HG03575 (cell line): ENCODE measurements around the gene PDIA3.
"Not testable (repeated sequence)": the region's sequence is repeated elsewhere in the genome, so short reads cannot be mapped to it uniquely, and the experiment has no call there.

Experiments
- ATAC-seq: cut with Tn5 transposase; IDR thresholded peaks from one replicate; pipeline ENCODE4 v1.9.1; 2021; ENCODE audit not compliant: unreplicated experiment, insufficient number of reproducible peaks, low FRiP score; ENCODE audit errors: extremely low read depth

PDIA3 gene

GRCh38 chr15:43746245-43746902 lies at the start of gene PDIA3:
Gene PDIA3, plus strand, starts transcription at chr15:43746438. Its CDS starts 102 bp downstream, at chr15:43746540.
- not testable (repeated sequence) for ATAC-seq

- ATAC-seq = no peak
Observed at GRCh38 chr15:43702174-43702573, 44.1 kb upstream of the PDIA3 start.

DNA sequence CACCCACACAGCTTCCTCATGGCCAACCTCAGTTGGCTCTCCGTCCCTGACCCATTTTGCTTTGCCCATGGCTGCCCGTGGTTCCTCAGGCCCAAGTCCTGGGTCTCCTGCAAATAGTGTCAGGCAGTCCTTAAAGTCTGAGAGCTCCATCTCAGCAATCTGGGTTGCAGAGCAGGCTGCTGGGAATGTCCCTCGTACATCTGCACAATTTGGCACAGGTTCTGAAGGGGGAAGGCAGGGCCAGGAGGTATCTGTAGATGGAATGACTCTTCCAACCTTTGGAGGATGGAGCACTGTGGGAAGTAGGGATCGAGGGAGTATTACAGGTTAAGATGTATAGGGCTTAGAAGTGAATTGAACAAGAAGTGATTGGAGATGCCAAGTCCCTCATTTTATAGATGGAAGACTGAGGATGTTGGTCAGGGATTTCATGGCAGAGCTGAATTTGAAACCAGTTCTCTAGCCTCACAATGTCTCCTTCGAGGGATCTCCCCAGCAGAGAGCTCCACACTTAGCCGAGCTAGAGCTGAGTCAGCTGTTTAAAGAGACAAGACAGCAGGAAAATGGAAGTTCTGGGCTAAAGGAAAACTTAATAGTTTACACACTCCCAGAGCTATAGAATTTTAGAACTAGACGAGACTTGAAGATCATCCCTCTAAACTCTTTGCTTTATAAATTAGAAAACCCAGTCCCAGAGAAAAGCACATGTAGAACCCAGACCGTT lies 43.4 kb upstream of the PDIA3 start:
- no peak for ATAC-seq

DNA sequence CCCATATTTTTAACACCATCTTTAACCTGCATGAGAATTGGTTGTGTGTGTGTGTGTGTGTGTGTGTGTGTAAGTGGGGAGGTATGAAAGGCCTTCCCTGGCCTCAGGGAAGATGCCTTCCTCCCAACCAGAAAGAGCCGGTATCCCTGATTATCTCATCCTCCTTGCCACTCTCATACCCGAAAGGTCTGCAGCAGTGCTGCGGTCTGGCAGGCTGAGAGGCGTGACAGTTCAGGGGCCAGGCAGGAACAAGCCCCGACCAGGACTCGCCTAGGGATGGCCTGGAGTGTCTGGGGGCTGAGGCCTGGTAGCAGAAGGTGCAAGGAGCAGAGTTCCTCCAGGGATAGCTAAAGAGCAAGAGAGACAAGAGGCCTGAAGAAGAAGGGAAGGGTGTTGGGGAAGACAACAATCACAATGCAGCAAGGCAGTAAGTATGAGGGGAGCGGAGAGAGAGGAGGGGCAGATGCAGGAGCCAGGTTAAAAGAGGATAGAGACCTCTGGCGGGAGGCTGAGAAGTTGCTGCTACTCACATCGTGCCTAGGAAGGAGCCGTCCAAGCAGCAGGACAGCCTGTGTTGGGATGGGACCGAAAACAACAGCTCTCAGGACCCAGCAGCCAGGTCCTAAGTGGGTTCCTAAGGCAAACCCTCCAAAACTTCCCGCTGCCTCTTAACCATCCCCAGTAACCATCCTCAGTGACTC lies 35.7 kb upstream of the PDIA3 start:
- ATAC-seq = not testable (repeated sequence)

- ATAC-seq = no peak
Observed at GRCh38 chr15:43723151-43723550, 23.1 kb upstream of the PDIA3 start.

DNA sequence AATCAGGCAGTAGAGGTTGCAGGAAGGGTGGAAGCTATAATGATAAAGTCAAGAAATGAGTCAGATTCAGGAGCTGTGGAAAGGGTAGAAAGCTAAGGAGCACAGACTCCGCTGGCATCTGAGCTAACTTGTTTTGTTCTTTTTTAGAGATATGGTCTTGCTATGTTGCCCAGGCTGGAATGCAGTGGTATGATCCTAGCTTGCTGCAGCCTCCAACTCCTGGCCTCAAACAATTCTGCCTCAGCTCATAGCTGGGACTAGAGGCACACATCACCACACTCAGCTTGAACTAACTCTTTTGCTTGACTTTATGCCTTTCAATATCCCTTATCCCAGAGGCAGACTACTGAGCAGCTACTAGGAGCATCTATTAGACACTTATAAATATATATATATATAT lies 19.9 kb upstream of the PDIA3 start:
- not testable (repeated sequence) for ATAC-seq

DNA sequence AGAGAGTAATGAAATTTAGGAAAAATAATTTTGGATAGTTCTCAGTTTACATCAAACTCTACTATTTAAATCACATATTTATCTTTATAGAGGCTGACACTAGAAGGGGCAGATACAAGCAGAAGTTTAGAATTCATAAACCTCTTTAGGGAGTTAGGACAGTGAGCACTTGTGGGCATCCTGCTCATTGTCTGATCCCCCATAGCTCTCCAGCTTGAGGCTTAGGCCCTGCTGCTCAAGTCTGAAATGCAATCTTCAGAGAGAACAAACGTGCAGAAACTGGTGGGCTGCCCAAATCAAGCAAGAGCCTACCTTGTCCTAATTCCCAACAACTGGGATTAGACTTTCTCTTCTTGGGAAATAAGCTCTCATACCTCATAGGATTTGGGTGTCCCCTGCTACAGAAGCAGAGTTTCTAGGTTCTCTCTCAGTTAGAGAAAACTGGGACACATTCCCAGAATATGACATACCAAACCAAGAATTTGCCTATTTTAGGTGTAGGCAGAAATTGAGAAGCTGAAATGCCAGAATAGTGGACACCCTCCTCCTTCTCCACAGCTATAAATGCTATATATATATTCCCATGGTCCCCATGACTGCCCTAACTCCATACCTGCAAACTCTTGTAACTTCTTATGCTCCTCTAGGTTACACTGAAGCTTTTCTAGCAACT lies 18.0 kb upstream of the PDIA3 start:
- ATAC-seq = not testable (repeated sequence)

- ATAC-seq = no peak
Observed at GRCh38 chr15:43735416-43735815, 10.8 kb upstream of the PDIA3 start.

GRCh38 chr15:43746903-43747309 lies 668 bp downstream of the PDIA3 start:
- not testable (repeated sequence) for ATAC-seq

DNA sequence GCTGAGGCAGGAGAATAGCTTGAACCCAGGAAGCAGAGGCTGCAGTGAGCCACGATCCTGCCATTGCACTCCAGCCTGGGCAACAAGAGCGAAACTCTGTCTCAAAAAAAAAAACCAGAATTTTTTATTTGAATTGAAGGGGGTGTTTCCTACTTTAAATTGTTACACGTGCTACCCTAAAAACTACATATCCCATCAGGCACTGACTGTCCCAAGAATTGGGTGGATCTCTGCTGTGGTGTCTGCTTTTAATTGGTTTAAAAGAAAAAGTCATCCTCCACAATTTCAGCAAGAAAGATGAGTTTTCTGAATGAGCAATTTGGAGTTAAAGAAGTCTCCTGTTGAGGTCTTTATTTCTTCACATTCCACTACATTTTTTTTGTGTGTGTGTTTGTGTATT lies 2.1 kb downstream of the PDIA3 start:
- no peak for ATAC-seq

- ATAC-seq = no peak
Observed at GRCh38 chr15:43749690-43750345, 3.6 kb downstream of the PDIA3 start.

- ATAC-seq = no peak
Observed at GRCh38 chr15:43751885-43752284, 5.6 kb downstream of the PDIA3 start.

- no peak for ATAC-seq
Observed at GRCh38 chr15:43762824-43763223, 16.6 kb downstream of the PDIA3 start.

- no peak for ATAC-seq
Observed at GRCh38 chr15:43763819-43764446, 17.7 kb downstream of the PDIA3 start.

DNA sequence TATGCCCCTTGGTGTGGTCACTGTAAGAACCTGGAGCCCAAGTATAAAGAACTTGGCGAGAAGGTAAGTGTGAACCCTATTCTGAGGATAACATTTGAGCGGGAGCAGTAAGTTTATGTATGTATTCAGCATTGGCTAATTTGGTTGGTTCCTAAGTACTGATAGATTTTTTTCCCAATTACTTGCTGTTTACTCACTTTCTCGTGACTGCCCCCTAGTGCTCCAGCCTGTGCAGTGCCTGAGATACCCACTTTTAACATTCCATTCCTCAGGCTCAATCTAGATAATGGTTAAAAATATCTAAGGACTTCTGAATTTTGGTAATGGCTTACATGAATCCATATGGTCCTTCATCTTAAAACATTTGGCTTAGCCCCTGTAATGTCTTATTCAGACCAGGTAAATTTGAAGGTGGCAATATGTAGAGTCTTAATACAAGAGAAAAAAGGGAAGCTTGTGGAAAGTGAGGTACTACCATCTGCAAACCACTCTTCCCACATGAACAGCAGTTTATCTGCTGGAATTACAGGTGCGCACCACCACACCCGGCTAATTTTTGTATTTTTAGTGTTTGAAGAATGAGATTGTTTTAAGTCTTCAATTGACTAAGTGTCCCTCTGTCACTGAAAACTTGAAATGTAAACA lies 23.5 kb downstream of the PDIA3 start:
- ATAC-seq = no peak

GRCh38 chr15:43771816-43772215 lies 25.6 kb downstream of the PDIA3 start:
- ATAC-seq = no peak

DNA sequence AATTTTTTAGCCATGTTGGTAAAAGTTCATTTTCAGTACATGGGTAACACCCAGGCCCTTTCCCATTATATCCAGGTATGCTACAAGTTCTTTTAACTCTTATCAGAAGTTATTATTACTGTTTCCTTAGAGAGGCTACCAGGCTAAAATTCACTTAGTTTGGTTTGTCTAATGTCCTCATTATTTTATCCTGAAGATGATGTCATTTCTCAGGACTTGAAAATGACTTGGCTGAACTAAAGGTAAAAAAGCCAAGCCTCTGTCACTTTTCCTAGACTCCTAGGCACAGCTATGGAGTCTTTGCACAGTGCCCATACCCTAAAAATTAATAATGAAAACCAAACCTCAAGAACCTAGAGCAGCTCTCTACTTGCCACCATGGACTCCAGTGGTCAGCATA lies 26.4 kb downstream of the PDIA3 start:
- ATAC-seq = no peak

GRCh38 chr15:43774062-43774461 lies 27.8 kb downstream of the PDIA3 start:
- no peak for ATAC-seq
